HepG2 (cell line): ENCODE results near the gene QPCT. TPM values are rescaled to one million over a fixed set of nuclear protein-coding genes. Genes with fewer than 3 reads are reported as not detected.

Experiments used
- ATAC-seq: fragments of 200-7000 bp; cut with Tn5 transposase; 3 replicates; pipeline ENCODE4 v1.9.1; 2020; ENCODE audit warnings: mild to moderate bottlenecking, moderate library complexity
- BruUV-seq: library from RNA; stranded (reverse); fragments of 400-500 nt; replicated peaks from 2 replicates; lab custom pipeline; 2021; lab: Mats Ljungman, UMichigan
- CTCF ChIA-PET: fragments of 300-600 bp; formaldehyde crosslinking; extraction: SDS; loops from one replicate; lab custom pipeline; 2021; ENCODE audit warnings: low total read pairs, inconsistent platforms, low intra/inter-chr PET ratio; lab: Yijun Ruan, JAX
- POLR2A ChIA-PET: fragments of 350-600 bp; sonication (Branson Sonifier 250); formaldehyde crosslinking; loops from one replicate; lab custom pipeline; 2020; ENCODE audit warnings: antibody characterized with exemption, inconsistent platforms; lab: Yijun Ruan, JAX
- DNase-seq: peaks from one replicate; pipeline ENCODE4 v3.0.0-alpha.2; 2015; ENCODE audit warnings: low spot score
- FAIRE-seq: peaks from 3 replicates; lab custom pipeline; 2011; peaks lifted over from hg19 to GRCh38; lab: Jason Lieb, UNC
- H2AFZ ChIP-seq: one replicate; pipeline ENCODE4 v1.6.1; 2011; ENCODE audit warnings: low read length, inconsistent platforms
- H3K27ac ChIP-seq: fragments of 300-600 bp; 3 replicates; pipeline ENCODE4 v1.8.0; 2011; ENCODE audit warnings: mixed run types, mild to moderate bottlenecking, mixed read lengths, low read length, inconsistent platforms; ENCODE audit not compliant: insufficient read depth; ENCODE audit errors: extremely low read length
- H3K27me3 ChIP-seq, 2 experiments: fragments of 200-600 bp in 1 of 2; 2 replicates in 1 of 2; 3 replicates in 1 of 2; pipeline versions ENCODE4 v1.6.0 to v1.8.0; 2011; ENCODE audit warnings: low read length in 2 of 2, mild to moderate bottlenecking in 2 of 2, moderate library complexity in 2 of 2, inconsistent platforms in 1 of 2; ENCODE audit not compliant: insufficient read depth in 2 of 2, control insufficient read depth in 1 of 2
- H3K36me3 ChIP-seq, 2 experiments: fragments of 200-600 bp in 1 of 2; replicated peaks in 1 of 2; 2 replicates in 1 of 2; 3 replicates in 1 of 2; pipeline versions ENCODE4 v1.5.1 to v1.8.0; 2011; ENCODE audit warnings: low read length in 2 of 2, inconsistent platforms in 1 of 2; ENCODE audit not compliant: insufficient read depth in 2 of 2, control insufficient read depth in 1 of 2
- H3K4me1 ChIP-seq: 2 replicates; pipeline ENCODE4 v1.5.1; 2012; ENCODE audit warnings: low read length, inconsistent platforms; ENCODE audit not compliant: insufficient read depth
- H3K4me2 ChIP-seq: 2 replicates; pipeline ENCODE4 v1.6.0; 2011; ENCODE audit warnings: low read depth, low read length, inconsistent platforms
- H3K4me3 ChIP-seq, 3 experiments: fragments of 200-600 bp in 1 of 3; sonication (generic), shearing (Covaris generic) in 1 of 3; replicated peaks in 1 of 3; 2 replicates each; pipeline ENCODE4 v1.5.1; 2011 to 2016; ENCODE audit warnings: low read length in 3 of 3, inconsistent platforms in 2 of 3, low read depth in 2 of 3, mild to moderate bottlenecking in 2 of 3, control low read depth in 1 of 3, mixed read lengths in 1 of 3; ENCODE audit not compliant: insufficient read depth in 1 of 3
- H3K79me2 ChIP-seq: one replicate; pipeline ENCODE4 v1.6.1; 2011; ENCODE audit warnings: low read length, inconsistent platforms; ENCODE audit not compliant: insufficient read depth
- H3K9ac ChIP-seq: 2 replicates; pipeline ENCODE4 v1.6.0; 2011; ENCODE audit warnings: mild to moderate bottlenecking, low read depth, low read length, inconsistent platforms; ENCODE audit not compliant: insufficient read depth
- H3K9me3 ChIP-seq: 2 replicates; pipeline ENCODE4 v1.5.1; 2012; ENCODE audit warnings: mild to moderate bottlenecking, low read length
- H4K20me1 ChIP-seq: 2 replicates; pipeline ENCODE4 v1.6.0; 2011; ENCODE audit warnings: inconsistent platforms, mild to moderate bottlenecking, low read length, moderate library complexity; ENCODE audit not compliant: insufficient read depth
- ZNF121 ChIP-seq: sonication (generic); formaldehyde crosslinking; IDR thresholded peaks from 2 replicates; pipeline ENCODE4 v1.5.0; 2020; ENCODE audit warnings: mild to moderate bottlenecking, missing genetic modification reagents
- ZNF446 ChIP-seq: sonication (generic); formaldehyde crosslinking; IDR thresholded peaks from 2 replicates; pipeline ENCODE4 v1.5.0; 2020; ENCODE audit warnings: mild to moderate bottlenecking, missing genetic modification reagents
- WGBS: methylation state at CpG from one replicate; pipeline ENCODE4 v1.1.6; 2017; ENCODE audit warnings: low lambda C conversion rate; 5-methylcytosine and 5-hydroxymethylcytosine counted together
- in situ Hi-C: cut with HindIII; loops from 2 replicates; pipeline ENCODE4 v1.10.0; 2017; ENCODE audit warnings: low pct_unique_long_range_greater_than_20kb; ENCODE audit not compliant: extremely low pct_ligation_motif_present
- intact Hi-C: fragments of 100-400 bp; cut with micrococcal nuclease; formaldehyde crosslinking; loops from one replicate; pipeline ENCODE4 v1.10.0; 2022; ENCODE audit not compliant: unreplicated experiment
- polyA plus RNA-seq, 8 experiments: library from polyadenylated mRNA; depleted of rRNA in 3 of 8; stranded (reverse) in 7 of 8; unstranded in 1 of 8; fragments of >200 nt; fragmentation: Illumina TruSeq in 4 of 8; extraction: Trizol in 4 of 8; gene quantifications; 2 replicates each; pipeline versions ENCODE4 v1.2.1 to v1.2.3, GENCODE V29; 2011 to 2016; ENCODE audit warnings: low read depth in 4 of 8, missing spikeins in 1 of 8, mixed read lengths in 1 of 8; ENCODE audit not compliant: insufficient read depth in 1 of 8
- total RNA-seq, 5 experiments: library from RNA; depleted of rRNA; stranded (reverse); fragments of >200 nt; fragmentation: Illumina TruSeq; extraction: Trizol; gene quantifications; 2 replicates each; pipeline ENCODE4 v1.2.3, GENCODE V29; 2016; ENCODE audit warnings: low read depth in 1 of 5
- TF ChIP-seq, protein P1 (sequence below): sonication (generic); formaldehyde crosslinking; IDR thresholded peaks from 2 replicates; pipeline ENCODE4 v1.4.0; 2020; ENCODE audit warnings: mild to moderate bottlenecking, missing genetic modification reagents
- TF ChIP-seq, protein P2 (sequence below): sonication (generic); formaldehyde crosslinking; IDR thresholded peaks from 2 replicates; pipeline ENCODE4 v1.4.0; 2020; ENCODE audit warnings: mild to moderate bottlenecking, missing genetic modification reagents

Gene QPCT
- total and polyA plus RNA-seq, 2 of the 13 experiments (the other 11 are each of a cell fraction or from before 2014, with no cell fraction given), result 0.77 to 1.2 TPM

DNA sequence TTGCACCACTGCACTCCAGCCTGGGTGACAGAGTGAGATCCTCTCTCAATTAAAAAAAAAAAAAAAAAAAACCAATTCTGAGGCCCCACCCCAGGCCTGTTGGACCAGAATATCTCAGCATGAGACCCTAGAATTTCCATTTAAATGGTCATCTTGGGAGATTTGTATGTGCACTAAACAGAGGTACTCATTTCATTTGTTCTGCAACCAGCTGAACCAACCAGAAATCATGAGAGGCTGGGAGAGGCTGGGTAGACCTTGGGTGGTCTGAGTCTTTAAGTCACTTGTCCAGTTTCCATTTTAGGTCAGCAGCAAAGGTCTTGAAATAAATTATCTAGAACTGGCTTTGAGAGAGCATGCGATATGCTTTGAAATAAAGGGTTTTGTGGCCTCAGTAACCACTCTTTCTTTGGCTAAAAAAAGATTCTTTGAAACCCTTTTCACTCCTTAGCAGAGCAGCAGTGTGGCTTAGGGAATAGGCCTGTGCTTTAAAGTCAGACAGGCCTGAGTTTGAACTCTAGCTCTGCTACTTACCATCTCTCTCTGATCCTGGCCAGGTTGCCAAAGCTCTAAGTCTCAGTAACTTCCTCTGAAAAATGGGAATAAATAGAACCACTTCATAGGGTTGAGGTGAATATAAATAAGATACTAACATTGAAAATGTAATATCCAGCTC, 52.6 kb downstream of the QPCT start:
- WGBS, result 67% methylated on average over 1 of the region's 1 CpG
- DNase-seq (no peak), ATAC-seq (no peak), FAIRE-seq (no peak)
- intact Hi-C loops (loop anchor here (1.0 to 10.0 kb wide), 6 partner anchors 138 to 877 kb away; no protein-coding TSS in a partner anchor), in situ Hi-C loops (loop anchor here (5.0 kb wide), 2 partner anchors 435 to 480 kb away; no protein-coding TSS in a partner anchor)
- no peaks in the 10 kb centered on the region for H3K79me2 ChIP-seq
- ChIA-PET POLR2A (interaction anchor here (1.0 kb wide), 1 partner anchor 480 kb away, joined by 3 read pairs; no protein-coding TSS in a partner anchor), CTCF (interaction anchor here (1.6 to 2.8 kb wide), 4 partner anchors 436 to 877 kb away, joined by 5 to 35 read pairs (median 18); no protein-coding TSS in a partner anchor)
- H3K27me3 ChIP-seq, result no peaks in the 10 kb centered on the region
- H4K20me1 ChIP-seq, result no peaks in the 10 kb centered on the region
- no peak overlapping the region for H3K9ac ChIP-seq
- H3K9me3 ChIP-seq, result no peaks in the 10 kb centered on the region
- H3K4me3 ChIP-seq, result no peak overlapping the region
- H3K4me1 ChIP-seq, result no peaks in the 10 kb centered on the region
- no peak overlapping the region for H2AFZ ChIP-seq
- TF ChIP-seq ZNF446 (CRISPR knock-in tag) (no peak), ZNF121 (CRISPR knock-in tag) (no peak)
- TF ChIP-seq, protein P1, sequence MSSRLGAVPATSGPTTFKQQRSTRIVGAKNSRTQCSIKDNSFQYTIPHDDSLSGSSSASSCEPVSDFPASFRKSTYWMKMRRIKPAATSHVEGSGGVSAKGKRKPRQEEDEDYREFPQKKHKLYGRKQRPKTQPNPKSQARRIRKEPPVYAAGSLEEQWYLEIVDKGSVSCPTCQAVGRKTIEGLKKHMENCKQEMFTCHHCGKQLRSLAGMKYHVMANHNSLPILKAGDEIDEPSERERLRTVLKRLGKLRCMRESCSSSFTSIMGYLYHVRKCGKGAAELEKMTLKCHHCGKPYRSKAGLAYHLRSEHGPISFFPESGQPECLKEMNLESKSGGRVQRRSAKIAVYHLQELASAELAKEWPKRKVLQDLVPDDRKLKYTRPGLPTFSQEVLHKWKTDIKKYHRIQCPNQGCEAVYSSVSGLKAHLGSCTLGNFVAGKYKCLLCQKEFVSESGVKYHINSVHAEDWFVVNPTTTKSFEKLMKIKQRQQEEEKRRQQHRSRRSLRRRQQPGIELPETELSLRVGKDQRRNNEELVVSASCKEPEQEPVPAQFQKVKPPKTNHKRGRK (CRISPR knock-in tag), result no peak
- TF ChIP-seq, protein P2, sequence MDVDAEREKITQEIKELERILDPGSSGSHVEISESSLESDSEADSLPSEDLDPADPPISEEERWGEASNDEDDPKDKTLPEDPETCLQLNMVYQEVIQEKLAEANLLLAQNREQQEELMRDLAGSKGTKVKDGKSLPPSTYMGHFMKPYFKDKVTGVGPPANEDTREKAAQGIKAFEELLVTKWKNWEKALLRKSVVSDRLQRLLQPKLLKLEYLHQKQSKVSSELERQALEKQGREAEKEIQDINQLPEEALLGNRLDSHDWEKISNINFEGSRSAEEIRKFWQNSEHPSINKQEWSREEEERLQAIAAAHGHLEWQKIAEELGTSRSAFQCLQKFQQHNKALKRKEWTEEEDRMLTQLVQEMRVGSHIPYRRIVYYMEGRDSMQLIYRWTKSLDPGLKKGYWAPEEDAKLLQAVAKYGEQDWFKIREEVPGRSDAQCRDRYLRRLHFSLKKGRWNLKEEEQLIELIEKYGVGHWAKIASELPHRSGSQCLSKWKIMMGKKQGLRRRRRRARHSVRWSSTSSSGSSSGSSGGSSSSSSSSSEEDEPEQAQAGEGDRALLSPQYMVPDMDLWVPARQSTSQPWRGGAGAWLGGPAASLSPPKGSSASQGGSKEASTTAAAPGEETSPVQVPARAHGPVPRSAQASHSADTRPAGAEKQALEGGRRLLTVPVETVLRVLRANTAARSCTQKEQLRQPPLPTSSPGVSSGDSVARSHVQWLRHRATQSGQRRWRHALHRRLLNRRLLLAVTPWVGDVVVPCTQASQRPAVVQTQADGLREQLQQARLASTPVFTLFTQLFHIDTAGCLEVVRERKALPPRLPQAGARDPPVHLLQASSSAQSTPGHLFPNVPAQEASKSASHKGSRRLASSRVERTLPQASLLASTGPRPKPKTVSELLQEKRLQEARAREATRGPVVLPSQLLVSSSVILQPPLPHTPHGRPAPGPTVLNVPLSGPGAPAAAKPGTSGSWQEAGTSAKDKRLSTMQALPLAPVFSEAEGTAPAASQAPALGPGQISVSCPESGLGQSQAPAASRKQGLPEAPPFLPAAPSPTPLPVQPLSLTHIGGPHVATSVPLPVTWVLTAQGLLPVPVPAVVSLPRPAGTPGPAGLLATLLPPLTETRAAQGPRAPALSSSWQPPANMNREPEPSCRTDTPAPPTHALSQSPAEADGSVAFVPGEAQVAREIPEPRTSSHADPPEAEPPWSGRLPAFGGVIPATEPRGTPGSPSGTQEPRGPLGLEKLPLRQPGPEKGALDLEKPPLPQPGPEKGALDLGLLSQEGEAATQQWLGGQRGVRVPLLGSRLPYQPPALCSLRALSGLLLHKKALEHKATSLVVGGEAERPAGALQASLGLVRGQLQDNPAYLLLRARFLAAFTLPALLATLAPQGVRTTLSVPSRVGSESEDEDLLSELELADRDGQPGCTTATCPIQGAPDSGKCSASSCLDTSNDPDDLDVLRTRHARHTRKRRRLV (CRISPR knock-in tag), result no peak
- no peaks in the 10 kb centered on the region for H3K36me3 ChIP-seq
- no TSS peak for BruUV-seq
- no peak overlapping the region for H3K4me2 ChIP-seq
- no peak overlapping the region for H3K27ac ChIP-seq
